Limb (tissue), 2 donors: Measurements from ENCODE around the gene TMEM174.

Source experiments
- DNase-seq, 2 donors: peaks; one replicate each; pipeline ENCODE4 v3.0.0-alpha.2; 2016; ENCODE audit errors: extremely low spot score in 2 of 2

The TMEM174 gene

GRCh38 chr5:73172951-73173350 lies at the start of gene TMEM174:
TMEM174 (plus strand) TSS chr5:73173193; CDS start chr5:73173244, 51 bp downstream.
- no peak for DNase-seq

DNA sequence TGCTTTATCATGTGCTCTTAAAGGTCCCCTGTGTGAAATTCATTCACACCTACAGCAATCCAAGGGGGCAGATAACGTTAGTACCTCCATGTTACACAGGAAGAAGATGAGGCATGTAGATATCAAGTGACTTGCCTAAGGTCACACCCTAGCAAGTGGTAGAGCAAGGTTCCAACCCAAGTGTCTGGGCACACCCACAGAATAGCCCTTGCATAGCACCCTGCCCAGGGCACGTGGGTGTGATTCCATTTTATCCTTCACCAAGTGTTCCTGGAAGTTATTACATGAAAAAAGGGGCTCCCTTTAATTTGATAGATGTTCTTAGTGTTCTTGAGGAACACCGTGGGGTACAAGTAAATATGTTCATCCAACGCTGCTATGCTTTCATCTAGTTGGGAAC lies 47.7 kb upstream of the TMEM174 start:
- no peak for DNase-seq

GRCh38 chr5:73126381-73126780 lies 46.6 kb upstream of the TMEM174 start:
- no peak for DNase-seq

DNA sequence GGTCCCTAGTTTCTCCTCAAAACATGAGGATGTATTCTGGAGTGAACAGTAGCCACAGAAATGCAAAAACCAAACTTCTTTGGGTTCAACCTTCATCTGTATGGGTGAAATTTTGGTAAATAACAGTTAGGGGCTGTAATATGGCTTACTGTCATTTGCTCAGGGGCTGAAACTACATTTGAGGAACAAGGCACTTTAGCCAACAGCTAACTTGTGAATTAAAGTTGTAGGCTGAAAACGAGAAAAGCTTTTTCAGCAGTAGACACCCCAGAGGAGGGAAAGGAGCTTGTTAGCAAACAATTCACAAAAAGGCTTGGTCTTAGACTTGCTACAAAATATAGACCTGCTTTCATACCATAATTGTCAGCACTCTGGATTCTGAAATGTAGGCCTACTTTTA lies 46.0 kb upstream of the TMEM174 start:
- DNase-seq, result no peak

GRCh38 chr5:73129143-73129542 lies 43.9 kb upstream of the TMEM174 start:
- no peak for DNase-seq

- no peak for DNase-seq
Observed at GRCh38 chr5:73130811-73131210, 42.2 kb upstream of the TMEM174 start.

- DNase-seq, result no peak
Observed at GRCh38 chr5:73131711-73132425, 41.1 kb upstream of the TMEM174 start.

GRCh38 chr5:73132759-73133158 lies 40.2 kb upstream of the TMEM174 start:
- no peak for DNase-seq

- DNase-seq, result no peak
Observed at GRCh38 chr5:73135021-73135420, 38.0 kb upstream of the TMEM174 start.

DNA sequence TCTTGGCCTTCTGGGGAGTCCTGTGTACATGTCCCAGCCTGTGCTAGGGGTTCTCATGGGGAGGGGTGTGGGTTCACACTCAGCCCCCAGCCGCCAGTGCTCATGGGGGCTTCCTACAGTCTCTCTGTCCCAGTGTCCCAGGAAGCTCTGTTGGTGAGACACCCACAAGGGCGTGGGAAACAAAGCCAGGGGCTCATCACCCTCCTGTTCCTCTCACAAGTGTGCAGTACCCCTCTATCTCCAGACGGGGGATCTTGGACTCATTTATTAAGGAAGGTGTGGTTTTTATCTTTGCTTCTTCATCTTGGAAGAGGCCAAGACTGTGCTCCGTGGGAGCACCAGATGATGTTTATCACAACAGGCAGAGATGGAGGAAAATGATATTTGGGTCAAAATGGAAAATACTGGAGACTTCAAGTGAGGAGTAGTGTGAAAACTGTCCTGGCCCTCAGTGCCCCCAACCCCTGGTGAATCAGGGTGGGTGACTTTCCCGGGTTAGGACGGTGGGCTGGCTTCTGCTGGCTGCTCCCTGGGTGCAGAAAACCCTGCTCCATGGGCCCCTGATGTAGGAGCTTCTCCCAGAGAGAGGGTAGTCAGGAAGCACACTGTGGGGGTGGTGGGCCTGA lies 37.5 kb upstream of the TMEM174 start:
- no peak for DNase-seq

DNA sequence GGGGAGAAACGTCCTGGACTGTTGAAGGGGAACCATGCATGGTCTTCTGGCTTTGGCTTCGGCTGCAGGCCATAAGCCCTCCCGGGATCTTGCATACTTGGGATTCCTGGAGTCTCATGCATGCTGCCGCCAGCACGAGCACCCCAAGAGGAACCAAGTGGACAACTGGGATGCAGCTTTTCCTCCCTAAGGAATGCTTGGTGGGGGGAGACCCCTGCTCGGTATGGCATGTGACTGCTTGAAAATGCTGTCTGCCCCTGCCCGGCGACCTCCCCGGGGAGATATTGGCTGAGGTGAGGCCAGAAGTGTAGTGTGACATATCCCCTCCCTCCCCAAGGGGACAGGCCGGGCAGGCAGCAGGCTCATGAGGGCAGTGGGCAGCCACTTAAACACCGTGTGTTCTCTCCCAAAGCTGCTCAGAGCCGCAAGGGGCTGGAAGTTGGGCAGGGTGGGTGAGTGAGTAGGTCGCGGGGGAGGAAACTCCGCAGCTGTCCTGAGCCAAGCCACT lies 36.9 kb upstream of the TMEM174 start:
- no peak for DNase-seq

- DNase-seq, result no peak
Observed at GRCh38 chr5:73137563-73138530, 35.1 kb upstream of the TMEM174 start.

DNA sequence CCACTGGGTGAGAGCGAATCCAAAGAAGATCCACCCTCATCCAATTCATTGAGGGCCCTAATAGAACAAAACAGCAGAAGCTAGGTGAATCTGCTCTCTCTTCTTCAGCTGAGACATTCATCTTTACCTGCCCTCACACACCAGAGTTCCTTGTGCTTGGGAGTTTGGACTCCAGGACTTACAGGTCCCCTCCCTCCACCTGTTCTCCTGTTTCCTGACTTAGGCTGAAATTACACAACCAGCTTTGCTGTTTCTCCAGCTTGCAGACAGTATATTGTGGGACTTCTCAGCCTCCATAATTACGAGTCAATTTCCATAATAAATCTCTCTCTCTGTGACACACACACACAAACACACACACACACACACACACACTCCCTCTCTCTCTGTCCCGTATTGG lies 33.5 kb upstream of the TMEM174 start:
- DNase-seq, result no peak

- DNase-seq, result no peak
Observed at GRCh38 chr5:73140801-73141200, 32.2 kb upstream of the TMEM174 start.

DNA sequence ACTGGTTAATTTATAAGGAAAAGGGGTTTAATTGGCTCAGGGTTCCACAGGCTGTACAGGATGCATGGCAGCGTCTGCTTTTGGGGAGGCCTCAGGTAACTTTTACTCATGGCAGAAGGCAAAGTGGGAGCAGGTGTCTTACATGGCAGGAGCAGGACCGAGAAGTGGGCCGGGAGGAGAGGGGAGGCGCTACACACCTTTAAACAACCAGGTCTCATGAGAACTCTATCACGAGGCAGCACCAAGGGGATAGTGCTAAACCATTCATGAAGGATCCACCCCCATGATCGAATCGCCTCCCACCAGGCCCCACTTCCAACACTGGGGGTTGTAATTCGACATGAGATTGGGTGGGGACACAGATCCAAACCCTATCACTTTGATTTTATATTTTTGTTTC lies 31.0 kb upstream of the TMEM174 start:
- no peak for DNase-seq

DNA sequence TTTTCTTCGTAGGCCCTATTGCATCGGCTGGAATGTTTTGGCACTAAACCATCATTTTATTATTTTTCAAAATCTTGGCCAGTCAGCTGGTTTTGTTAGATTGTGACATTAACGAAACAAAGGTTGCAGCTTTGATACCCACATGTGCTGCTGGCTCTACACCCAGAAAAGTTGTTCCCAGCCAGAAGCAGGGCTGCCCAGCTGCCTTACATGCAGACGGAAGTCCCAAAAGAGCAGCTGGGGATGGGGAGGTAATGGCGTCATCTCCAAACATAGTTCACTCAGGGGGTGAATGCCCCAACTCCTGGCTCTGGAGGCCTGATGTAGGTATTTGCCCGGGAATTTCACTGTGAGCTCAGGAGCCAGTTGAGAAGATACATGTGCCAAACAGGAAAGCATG lies 29.3 kb upstream of the TMEM174 start:
- DNase-seq, result no peak

GRCh38 chr5:73149540-73149939 lies 23.5 kb upstream of the TMEM174 start:
- no peak for DNase-seq

GRCh38 chr5:73150876-73151275 lies 22.1 kb upstream of the TMEM174 start:
- no peak for DNase-seq

DNA sequence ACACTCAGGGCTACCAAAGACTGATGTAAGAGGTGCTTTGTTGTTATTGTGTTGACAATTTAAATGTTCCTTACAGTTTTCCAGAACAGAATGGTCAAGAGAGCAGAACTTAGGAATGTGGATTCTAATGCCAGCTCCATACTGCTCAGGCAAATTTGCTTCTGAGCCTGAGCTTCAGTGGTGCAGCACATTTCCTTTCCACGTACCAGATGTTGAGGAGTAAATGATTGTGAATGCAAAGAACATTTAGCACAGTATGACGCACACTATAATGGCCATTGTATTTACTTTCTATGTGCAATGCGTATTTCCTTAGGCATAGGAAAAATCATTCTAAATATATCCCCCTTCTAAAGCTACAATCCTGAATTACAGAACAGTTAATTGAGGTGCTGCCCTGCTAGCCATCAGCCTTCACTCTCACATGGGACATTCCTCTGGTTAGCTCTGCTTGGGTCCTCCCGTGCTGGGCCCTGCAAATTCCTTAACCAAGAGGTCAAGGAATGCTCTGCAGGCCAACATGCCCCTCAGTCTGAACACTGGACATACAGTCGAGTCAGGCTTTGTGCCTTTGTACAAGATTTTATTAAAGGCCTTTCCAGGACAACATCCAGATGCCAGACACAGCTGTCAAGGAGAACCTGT lies 21.1 kb upstream of the TMEM174 start:
- no peak for DNase-seq

GRCh38 chr5:73152411-73153388 lies 20.3 kb upstream of the TMEM174 start:
- DNase-seq, result no peak
